Breast epithelium (tissue), 3 donors: ENCODE results near the gene DUS2.

Source experiments
- POLR2A ChIP-seq: fragments of 450-650 bp; IDR thresholded peaks from one replicate; pipeline ENCODE4 v1.6.1; 2016; ENCODE audit warnings: antibody characterized with exemption, mild to moderate bottlenecking, moderate library complexity
- POLR2AphosphoS5 ChIP-seq, 3 donors: sonication (generic); formaldehyde crosslinking; IDR thresholded peaks; one replicate each; pipeline ENCODE4 v1.6.1; 2017; ENCODE audit warnings: antibody characterized with exemption in 3 of 3
- TF ChIP-seq, protein P1 (sequence below), 3 donors: fragments of 450-650 bp; IDR thresholded peaks; one replicate each; pipeline ENCODE4 v1.5.1; 2016 to 2017; ENCODE audit warnings: antibody characterized with exemption in 3 of 3, mild to moderate bottlenecking in 3 of 3, moderate library complexity in 3 of 3

GRCh38 chr16:68116256-68116867, 93.3 kb downstream of the DUS2 start:
- TF ChIP-seq, protein P1, sequence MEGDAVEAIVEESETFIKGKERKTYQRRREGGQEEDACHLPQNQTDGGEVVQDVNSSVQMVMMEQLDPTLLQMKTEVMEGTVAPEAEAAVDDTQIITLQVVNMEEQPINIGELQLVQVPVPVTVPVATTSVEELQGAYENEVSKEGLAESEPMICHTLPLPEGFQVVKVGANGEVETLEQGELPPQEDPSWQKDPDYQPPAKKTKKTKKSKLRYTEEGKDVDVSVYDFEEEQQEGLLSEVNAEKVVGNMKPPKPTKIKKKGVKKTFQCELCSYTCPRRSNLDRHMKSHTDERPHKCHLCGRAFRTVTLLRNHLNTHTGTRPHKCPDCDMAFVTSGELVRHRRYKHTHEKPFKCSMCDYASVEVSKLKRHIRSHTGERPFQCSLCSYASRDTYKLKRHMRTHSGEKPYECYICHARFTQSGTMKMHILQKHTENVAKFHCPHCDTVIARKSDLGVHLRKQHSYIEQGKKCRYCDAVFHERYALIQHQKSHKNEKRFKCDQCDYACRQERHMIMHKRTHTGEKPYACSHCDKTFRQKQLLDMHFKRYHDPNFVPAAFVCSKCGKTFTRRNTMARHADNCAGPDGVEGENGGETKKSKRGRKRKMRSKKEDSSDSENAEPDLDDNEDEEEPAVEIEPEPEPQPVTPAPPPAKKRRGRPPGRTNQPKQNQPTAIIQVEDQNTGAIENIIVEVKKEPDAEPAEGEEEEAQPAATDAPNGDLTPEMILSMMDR (IDR thresholded peaks at IDR 0.05) = peak in 1 of 3 donors; percentile 17
- TF ChIP-seq POLR2A (no peak), POLR2AphosphoS5 (IDR thresholded peaks at IDR 0.05) (no peak)
